HL-60 (cell line): ENCODE data around the gene TMEM161A.

Source experiments
- CTCF ChIP-seq: IDR thresholded peaks from one replicate; pipeline ENCODE4 v1.5.1; 2011; ENCODE audit warnings: low read length, control low read depth, inconsistent platforms; ENCODE audit not compliant: insufficient read depth
- GABPA ChIP-seq: IDR thresholded peaks from 2 replicates; pipeline ENCODE4 v1.6.1; 2012; ENCODE audit warnings: low read depth
- POLR2AphosphoS5 ChIP-seq: IDR thresholded peaks from 2 replicates; pipeline ENCODE4 v1.6.1; 2012; ENCODE audit warnings: low read depth
- SPI1 ChIP-seq: IDR thresholded peaks from 2 replicates; pipeline ENCODE4 v1.6.1; 2012; ENCODE audit warnings: low read depth, mild to moderate bottlenecking, borderline replicate concordance

GRCh38 chr19:19094513-19094912 lies 43.8 kb downstream of the TMEM161A start:
- TF ChIP-seq SPI1, result no peak
- TF ChIP-seq CTCF, result no peak
- TF ChIP-seq POLR2AphosphoS5, result no peak
- TF ChIP-seq GABPA, result no peak
